ENCODE measurements around the gene ATG7.
"Not testable (repeated sequence)": the region's sequence is repeated elsewhere in the genome, so short reads cannot be mapped to it uniquely, and the experiment has no call there.

ATG7 gene

GRCh38 chr3:11302444-11302843, 30.2 kb downstream of the ATG7 start:
- DNase-seq = no peak

GRCh38 chr3:11304175-11304574, 32.0 kb downstream of the ATG7 start:
- DNase-seq = no peak

GRCh38 chr3:11305509-11305908, 33.3 kb downstream of the ATG7 start:
- DNase-seq = no peak

GRCh38 chr3:11306817-11307589, 34.8 kb downstream of the ATG7 start:
- DNase-seq = no peak

- DNase-seq = no peak
Measured at GRCh38 chr3:11307830-11308432, 35.7 kb downstream of the ATG7 start.

- no peak for DNase-seq
Measured at GRCh38 chr3:11310258-11310657, 38.1 kb downstream of the ATG7 start.

GRCh38 chr3:11312166-11312565, 40.0 kb downstream of the ATG7 start:
- no peak for DNase-seq

- DNase-seq = no peak
Measured at GRCh38 chr3:11317300-11317699, 45.1 kb downstream of the ATG7 start.

GRCh38 chr3:11322931-11323330, 50.7 kb downstream of the ATG7 start:
- no peak for DNase-seq

- DNase-seq = no peak
Measured at GRCh38 chr3:11323813-11324212, 51.6 kb downstream of the ATG7 start.

- no peak for DNase-seq
Measured at GRCh38 chr3:11327619-11328018, 55.4 kb downstream of the ATG7 start.

- no peak for DNase-seq
Measured at GRCh38 chr3:11328196-11328945, 56.2 kb downstream of the ATG7 start.

- no peak for DNase-seq
Measured at GRCh38 chr3:11329777-11330176, 57.6 kb downstream of the ATG7 start.

- DNase-seq = no peak
Measured at GRCh38 chr3:11331101-11331500, 58.9 kb downstream of the ATG7 start.

GRCh38 chr3:11335056-11335608, 62.9 kb downstream of the ATG7 start:
- DNase-seq = no peak

- DNase-seq = no peak
Measured at GRCh38 chr3:11339541-11339940, 67.3 kb downstream of the ATG7 start.

- no peak for DNase-seq
Measured at GRCh38 chr3:11346416-11346815, 74.2 kb downstream of the ATG7 start.

GRCh38 chr3:11348877-11349276, 76.7 kb downstream of the ATG7 start:
- not testable (repeated sequence) for DNase-seq

- DNase-seq = no peak
Measured at GRCh38 chr3:11349446-11349845, 77.2 kb downstream of the ATG7 start.

- DNase-seq = no peak
Measured at GRCh38 chr3:11350374-11350773, 78.2 kb downstream of the ATG7 start.

- DNase-seq = no peak
Measured at GRCh38 chr3:11351451-11351850, 79.3 kb downstream of the ATG7 start.

GRCh38 chr3:11356269-11356668, 84.1 kb downstream of the ATG7 start:
- DNase-seq = no peak

GRCh38 chr3:11362600-11362999, 90.4 kb downstream of the ATG7 start:
- DNase-seq = no peak

GRCh38 chr3:11363715-11364114, 91.5 kb downstream of the ATG7 start:
- no peak for DNase-seq

Measured in activated CD4-positive, alpha-beta T cell treated with anti-CD3 and anti-CD28 coated beads, Interleukin-2, amount 50 U/mL, for 4 hours (primary cell).